Muscle of back (tissue), 11 donors: ENCODE results near the gene RPL12. TPM values are rescaled to one million over a fixed set of nuclear protein-coding genes. Genes with fewer than 3 reads are reported as not detected.
"Not testable (repeated sequence)": the region's sequence is repeated elsewhere in the genome, so short reads cannot be mapped to it uniquely, and the experiment has no call there.

ENCODE experiments used
- DNase-seq, 3 donors: peaks; one replicate each; pipeline versions ENCODE4 v3.0.0 to v3.0.0-alpha.2; 2013
- polyA plus RNA-seq, 10 donors: library from polyadenylated mRNA; unstranded; fragments of 120-200 nt; gene quantifications; one replicate each; pipeline ENCODE4 v1.2.1, GENCODE V29; 2013; ENCODE audit not compliant: insufficient read length in 10 of 10

The RPL12 gene
- polyA plus RNA-seq, 10 donors: 1,554 to 2,407 (median 2,044) TPM

GRCh38 chr9:127479507-127480081, 28.4 kb upstream of the RPL12 start:
- DNase-seq: no peak

GRCh38 chr9:127474592-127474991, 23.4 kb upstream of the RPL12 start:
- no peak for DNase-seq

GRCh38 chr9:127473932-127474331, 22.7 kb upstream of the RPL12 start:
- DNase-seq: no peak

- DNase-seq: no peak
Measured at GRCh38 chr9:127473501-127473900, 22.3 kb upstream of the RPL12 start.

- no peak for DNase-seq
Measured at GRCh38 chr9:127470662-127471061, 19.5 kb upstream of the RPL12 start.

GRCh38 chr9:127467621-127468020, 16.4 kb upstream of the RPL12 start:
- no peak for DNase-seq

GRCh38 chr9:127466407-127466917, 15.3 kb upstream of the RPL12 start:
- DNase-seq: not testable (repeated sequence)

- DNase-seq: peak in 2 of 3 donors; percentile 20 to 27
Measured at GRCh38 chr9:127463911-127464310, 12.7 kb upstream of the RPL12 start.

GRCh38 chr9:127463382-127463781, 12.2 kb upstream of the RPL12 start:
- DNase-seq: no peak

GRCh38 chr9:127458921-127459320, 7.7 kb upstream of the RPL12 start:
- DNase-seq: no peak

GRCh38 chr9:127457191-127457878, 6.1 kb upstream of the RPL12 start:
- no peak for DNase-seq

GRCh38 chr9:127455324-127455992, 4.3 kb upstream of the RPL12 start:
- no peak for DNase-seq

- peak in 1 of 3 donors; percentile 29 for DNase-seq
Measured at GRCh38 chr9:127452691-127453090, 1.5 kb upstream of the RPL12 start.

GRCh38 chr9:127451858-127452656, 851 bp upstream of the RPL12 start:
- peak in 1 of 3 donors; percentile 70 for DNase-seq

- no peak for DNase-seq
Measured at GRCh38 chr9:127451608-127451857, 327 bp upstream of the RPL12 start.

- peak in 1 of 3 donors; percentile 53 for DNase-seq
Measured at GRCh38 chr9:127450243-127450760, 904 bp downstream of the RPL12 start.

- no peak for DNase-seq
Measured at GRCh38 chr9:127449332-127449966, 1.8 kb downstream of the RPL12 start.

- DNase-seq: no peak
Measured at GRCh38 chr9:127448112-127448805, 2.9 kb downstream of the RPL12 start.

- DNase-seq: no peak
Measured at GRCh38 chr9:127447416-127448111, 3.6 kb downstream of the RPL12 start.

- no peak for DNase-seq
Measured at GRCh38 chr9:127446713-127447415, 4.3 kb downstream of the RPL12 start.
